ENCODE data around the gene MRTFA.

DNA sequence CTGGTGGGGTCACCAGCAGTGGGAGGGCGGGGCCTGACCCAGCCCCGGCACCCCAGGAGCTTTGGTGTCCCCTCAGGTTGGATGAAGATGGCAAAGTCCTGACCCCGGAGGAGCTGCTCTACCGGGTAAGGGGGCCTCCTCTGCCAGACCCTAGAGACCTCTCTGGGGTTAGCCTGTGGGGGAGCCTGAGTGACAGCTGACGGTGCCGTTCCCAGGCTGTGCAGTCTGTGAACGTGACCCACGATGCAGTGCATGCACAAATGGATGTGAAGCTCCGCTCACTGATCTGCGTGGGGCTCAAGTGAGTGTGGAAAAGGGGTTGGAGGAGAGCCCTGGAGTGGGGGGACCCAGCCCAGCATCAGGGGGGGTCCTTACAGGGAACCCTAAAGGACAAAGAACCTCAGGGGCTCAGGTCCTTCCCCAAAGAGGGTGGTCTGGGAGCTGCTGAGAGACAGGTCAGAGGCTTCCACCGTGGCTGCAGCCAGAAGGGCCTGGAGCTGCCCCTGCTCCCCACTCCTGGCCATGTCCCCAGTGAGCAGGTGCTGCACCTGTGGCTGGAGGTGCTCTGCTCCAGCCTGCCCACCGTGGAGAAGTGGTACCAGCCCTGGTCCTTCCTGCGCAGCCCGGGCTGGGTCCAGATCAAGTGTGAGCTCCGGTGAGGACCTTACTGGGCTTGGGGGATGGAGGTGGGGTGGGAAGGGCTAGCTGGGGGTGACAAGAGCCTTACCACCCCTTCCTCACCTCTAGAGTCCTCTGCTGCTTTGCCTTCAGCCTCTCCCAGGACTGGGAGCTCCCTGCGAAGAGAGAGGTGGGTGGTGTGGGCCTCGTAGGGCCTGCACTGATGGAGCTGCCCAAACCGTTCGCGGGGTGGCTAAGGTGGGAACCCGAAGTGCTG lies 227.6 kb downstream of the MRTFA start:
- no peak for TF ChIP-seq POLR2A (IDR thresholded peaks at IDR 0.05)
- TF ChIP-seq, protein P1, sequence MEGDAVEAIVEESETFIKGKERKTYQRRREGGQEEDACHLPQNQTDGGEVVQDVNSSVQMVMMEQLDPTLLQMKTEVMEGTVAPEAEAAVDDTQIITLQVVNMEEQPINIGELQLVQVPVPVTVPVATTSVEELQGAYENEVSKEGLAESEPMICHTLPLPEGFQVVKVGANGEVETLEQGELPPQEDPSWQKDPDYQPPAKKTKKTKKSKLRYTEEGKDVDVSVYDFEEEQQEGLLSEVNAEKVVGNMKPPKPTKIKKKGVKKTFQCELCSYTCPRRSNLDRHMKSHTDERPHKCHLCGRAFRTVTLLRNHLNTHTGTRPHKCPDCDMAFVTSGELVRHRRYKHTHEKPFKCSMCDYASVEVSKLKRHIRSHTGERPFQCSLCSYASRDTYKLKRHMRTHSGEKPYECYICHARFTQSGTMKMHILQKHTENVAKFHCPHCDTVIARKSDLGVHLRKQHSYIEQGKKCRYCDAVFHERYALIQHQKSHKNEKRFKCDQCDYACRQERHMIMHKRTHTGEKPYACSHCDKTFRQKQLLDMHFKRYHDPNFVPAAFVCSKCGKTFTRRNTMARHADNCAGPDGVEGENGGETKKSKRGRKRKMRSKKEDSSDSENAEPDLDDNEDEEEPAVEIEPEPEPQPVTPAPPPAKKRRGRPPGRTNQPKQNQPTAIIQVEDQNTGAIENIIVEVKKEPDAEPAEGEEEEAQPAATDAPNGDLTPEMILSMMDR (IDR thresholded peaks at IDR 0.05), result no peak

Data from right lobe of liver (tissue), 4 donors.